HG02870 (cell line): ENCODE results near the gene SGMS1.
A peak's percentile ranks its signal among the peaks of the same experiment; 100 is the strongest.
"Not testable (repeated sequence)": the region's sequence is repeated elsewhere in the genome, so short reads cannot be mapped to it uniquely, and the experiment has no call there.

Experiments
- ATAC-seq: cut with Tn5 transposase; IDR thresholded peaks from one replicate; pipeline ENCODE4 v1.9.1; 2021; ENCODE audit warnings: mild to moderate bottlenecking, moderate library complexity; ENCODE audit not compliant: unreplicated experiment

The SGMS1 gene

GRCh38 chr10:50561816-50562215, 61.9 kb downstream of the SGMS1 start:
- no peak for ATAC-seq

GRCh38 chr10:50561266-50561665, 62.5 kb downstream of the SGMS1 start:
- no peak for ATAC-seq

- ATAC-seq, result no peak
Measured at GRCh38 chr10:50560370-50560769, 63.4 kb downstream of the SGMS1 start.

- no peak for ATAC-seq
Measured at GRCh38 chr10:50558371-50558770, 65.4 kb downstream of the SGMS1 start.

- ATAC-seq, result no peak
Measured at GRCh38 chr10:50557130-50557682, 66.5 kb downstream of the SGMS1 start.

GRCh38 chr10:50556237-50557120, 67.3 kb downstream of the SGMS1 start:
- ATAC-seq, result no peak

- ATAC-seq, result no peak
Measured at GRCh38 chr10:50554995-50555568, 68.7 kb downstream of the SGMS1 start.

- ATAC-seq, result no peak
Measured at GRCh38 chr10:50554376-50554994, 69.3 kb downstream of the SGMS1 start.

GRCh38 chr10:50552771-50553535, 70.8 kb downstream of the SGMS1 start:
- peak; percentile 64 for ATAC-seq

- no peak for ATAC-seq
Measured at GRCh38 chr10:50552308-50552707, 71.4 kb downstream of the SGMS1 start.

- no peak for ATAC-seq
Measured at GRCh38 chr10:50551894-50552293, 71.9 kb downstream of the SGMS1 start.

GRCh38 chr10:50550291-50550839, 73.4 kb downstream of the SGMS1 start:
- ATAC-seq, result no peak

GRCh38 chr10:50549186-50549585, 74.6 kb downstream of the SGMS1 start:
- not testable (repeated sequence) for ATAC-seq

GRCh38 chr10:50548481-50548880, 75.3 kb downstream of the SGMS1 start:
- ATAC-seq, result not testable (repeated sequence)

- not testable (repeated sequence) for ATAC-seq
Measured at GRCh38 chr10:50546287-50546686, 77.5 kb downstream of the SGMS1 start.

- ATAC-seq, result no peak
Measured at GRCh38 chr10:50545846-50546245, 77.9 kb downstream of the SGMS1 start.

- ATAC-seq, result no peak
Measured at GRCh38 chr10:50544857-50545429, 78.8 kb downstream of the SGMS1 start.

- ATAC-seq, result no peak
Measured at GRCh38 chr10:50544095-50544856, 79.5 kb downstream of the SGMS1 start.

GRCh38 chr10:50542871-50543270, 80.9 kb downstream of the SGMS1 start:
- no peak for ATAC-seq
